DMS53 (cell line): ENCODE results near the gene ENPP1.
"Not testable (repeated sequence)": the region's sequence is repeated elsewhere in the genome, so short reads cannot be mapped to it uniquely, and the experiment has no call there.

Source experiments
- DNase-seq: peaks from one replicate; lab custom pipeline; 2025; lab: John Stamatoyannopoulos, UW

The ENPP1 gene

DNA sequence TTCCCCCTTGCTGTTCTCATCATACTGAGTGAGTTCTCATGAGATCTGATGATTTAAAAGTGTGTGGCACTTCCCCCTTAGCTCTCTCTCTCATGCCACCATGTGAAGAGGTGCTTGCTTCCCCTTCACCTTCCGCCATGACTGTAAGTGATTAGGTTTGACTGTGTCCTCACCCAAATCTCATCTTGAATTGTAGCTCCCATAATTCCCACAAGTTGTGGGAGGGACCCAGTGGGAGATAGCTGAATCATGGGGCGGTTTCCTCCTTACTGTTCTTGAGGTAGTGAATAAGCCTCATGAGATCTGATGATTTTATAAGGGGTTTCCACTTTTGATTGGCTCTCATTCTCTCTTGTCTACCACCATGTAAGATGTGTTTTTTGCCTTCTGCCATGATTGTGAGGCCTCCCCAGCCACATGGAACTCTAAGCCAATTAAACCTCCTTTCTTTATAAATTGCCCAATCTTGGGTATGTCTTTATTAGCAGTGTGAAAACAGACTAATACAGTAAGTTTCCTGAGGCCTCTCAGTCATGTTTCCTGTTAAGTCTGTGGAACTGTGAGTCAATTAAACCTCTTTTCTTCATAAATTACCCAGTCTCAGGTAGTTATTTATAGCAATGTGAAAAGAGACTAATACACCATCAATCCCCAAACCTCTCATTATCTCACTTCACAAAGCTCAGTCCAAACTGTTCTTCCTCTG lies 108.4 kb downstream of the ENPP1 start:
- not testable (repeated sequence) for DNase-seq

DNA sequence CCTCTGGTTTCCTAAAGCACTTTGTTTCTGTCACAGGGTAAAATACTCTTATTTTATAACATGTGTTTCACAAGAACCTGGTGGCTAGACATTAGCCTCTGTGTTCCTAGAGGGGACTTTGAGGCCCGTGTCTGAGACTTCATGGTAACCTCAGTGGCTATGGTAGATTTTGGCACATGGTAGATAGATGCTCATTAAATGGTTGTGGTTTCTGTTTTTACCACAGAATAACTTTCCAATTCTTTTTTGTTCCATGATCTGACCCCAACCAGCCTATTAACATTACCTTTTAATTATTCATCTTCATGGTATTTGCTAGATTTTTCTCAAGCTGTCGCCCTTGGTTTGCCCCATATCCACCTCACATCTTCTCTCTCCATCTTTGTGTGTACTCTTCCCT lies 109.0 kb downstream of the ENPP1 start:
- DNase-seq: no peak

DNA sequence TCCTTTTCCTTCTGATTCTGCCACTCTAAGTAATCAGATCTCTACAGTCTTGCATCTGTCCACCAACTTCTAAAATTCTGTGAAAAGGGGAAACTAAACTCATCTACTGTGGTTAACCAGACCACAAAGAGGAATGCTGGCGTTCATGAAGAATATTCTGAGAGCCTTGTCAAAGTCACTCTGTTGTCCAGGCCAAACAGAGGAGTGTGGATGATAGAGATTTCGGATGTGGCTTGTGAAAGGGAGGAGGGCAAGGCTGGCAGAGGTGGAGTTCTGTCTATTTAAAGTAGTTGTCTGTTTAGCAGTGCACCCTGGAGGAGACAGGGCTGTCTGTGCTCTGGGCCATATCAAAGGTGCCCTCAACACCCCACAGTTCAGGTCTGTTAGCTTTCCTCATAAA lies 109.5 kb downstream of the ENPP1 start:
- DNase-seq: no peak

DNA sequence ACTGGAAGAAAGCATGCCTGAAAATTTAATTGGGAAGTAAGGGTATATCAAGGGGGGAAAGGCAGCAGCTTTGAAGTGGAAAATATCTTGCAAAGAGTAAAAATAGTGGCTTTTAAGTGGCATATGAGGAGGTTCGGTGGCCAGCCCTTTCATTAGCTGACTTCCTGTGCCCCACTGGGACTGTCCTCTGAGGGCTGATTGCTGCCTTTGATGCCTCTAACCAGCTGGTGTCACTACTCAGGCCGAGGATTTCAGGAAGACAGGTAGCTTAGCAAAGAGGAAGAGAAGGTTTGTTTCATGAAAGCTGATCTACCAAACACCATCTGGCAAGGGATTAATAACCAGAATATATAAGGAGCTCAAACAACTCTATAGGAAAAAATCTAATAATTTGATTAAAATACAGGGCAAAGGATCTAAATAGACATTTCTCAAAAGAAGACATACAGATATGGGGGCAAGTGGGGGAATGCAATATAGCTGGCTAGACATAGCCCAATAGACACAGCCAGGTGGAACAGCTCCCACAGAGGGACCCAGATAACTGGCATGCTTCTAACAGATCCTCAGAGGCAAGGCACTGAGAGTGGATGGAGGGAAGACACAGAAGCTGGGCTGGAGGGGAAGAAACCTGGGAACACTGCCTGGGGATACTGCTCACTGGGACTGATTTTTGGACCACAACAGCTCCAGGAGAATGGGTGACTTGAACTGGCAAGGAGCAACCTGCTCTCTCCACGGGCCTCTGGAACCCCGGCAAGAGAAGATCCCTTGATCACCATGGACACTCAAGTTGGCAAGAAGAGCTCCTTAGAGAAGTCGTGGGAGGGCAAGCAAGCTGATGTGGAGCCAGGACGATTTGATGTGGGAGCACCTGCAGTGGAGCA lies 110.2 kb downstream of the ENPP1 start:
- DNase-seq: peak; percentile 10

DNA sequence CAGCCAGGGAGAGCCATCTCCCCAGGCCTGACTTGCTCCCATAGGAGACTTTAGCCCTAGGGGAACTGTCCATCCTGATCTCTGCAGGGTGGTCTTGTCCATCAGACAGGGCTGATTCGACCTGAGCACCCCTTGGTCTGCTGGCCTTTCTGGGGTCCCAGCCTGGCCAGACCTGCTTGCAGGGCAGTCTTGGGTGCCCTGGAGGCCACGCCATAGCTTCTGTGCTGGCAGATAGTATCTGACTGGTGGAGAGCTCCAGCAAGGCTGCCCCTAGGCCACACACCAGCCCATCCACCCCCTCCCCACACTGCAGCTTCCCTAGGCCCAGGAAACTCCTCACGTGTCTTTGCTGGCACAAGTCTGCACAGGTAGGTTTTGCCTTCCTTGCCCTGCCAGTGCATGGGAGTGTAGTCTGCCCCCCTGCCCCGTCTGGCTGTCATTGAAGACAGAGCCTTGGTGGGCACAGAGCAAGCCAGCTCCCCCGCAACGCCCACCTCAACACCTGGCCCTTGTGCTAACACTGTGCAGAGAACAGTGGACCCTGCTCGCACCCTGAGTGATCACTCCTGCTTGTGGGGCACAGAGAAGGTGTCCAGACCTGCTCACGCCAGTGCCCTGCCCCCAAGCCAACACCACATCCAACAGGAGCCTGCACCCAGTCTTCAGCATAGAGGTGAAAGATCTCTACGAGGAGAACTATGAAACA lies 111.0 kb downstream of the ENPP1 start:
- DNase-seq: no peak

DNA sequence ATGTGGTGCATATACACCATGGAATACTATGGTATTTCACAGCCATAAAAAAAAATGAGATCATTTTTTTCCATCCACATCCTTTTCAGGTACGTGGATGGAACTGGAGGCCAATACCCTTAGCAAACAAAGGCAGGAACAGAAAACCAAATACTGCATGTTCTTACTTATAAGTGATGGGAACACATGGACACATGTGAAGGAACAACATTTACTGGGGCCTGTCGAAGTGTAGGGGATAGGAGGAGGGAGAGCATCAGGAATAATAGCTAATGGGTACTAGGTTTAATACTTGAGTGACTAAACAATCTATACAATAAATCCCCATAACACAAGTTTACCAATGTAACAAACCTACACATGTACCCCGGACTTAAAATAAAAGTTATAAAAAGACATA lies 112.8 kb downstream of the ENPP1 start:
- no peak for DNase-seq

DNA sequence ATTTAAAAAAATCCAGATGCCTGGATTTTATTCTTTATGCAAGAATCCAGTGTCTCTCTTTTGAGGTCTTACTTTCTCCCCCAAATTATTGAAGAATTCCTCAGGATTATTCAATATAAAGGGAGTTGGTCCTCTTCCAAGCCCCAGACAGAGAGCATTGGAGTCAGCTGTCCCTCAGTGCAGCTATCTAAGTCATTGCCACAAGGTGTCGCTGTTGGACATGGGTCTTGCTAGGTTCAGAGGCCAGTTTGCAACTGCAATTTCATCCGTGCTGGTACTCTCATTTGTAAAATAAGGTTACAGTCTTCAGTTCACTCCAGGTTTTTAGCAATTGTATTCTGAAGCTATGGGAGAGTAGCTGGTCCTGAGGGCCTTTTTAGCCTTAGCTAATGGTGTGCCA lies 115.5 kb downstream of the ENPP1 start:
- peak; percentile 80 for DNase-seq

DNA sequence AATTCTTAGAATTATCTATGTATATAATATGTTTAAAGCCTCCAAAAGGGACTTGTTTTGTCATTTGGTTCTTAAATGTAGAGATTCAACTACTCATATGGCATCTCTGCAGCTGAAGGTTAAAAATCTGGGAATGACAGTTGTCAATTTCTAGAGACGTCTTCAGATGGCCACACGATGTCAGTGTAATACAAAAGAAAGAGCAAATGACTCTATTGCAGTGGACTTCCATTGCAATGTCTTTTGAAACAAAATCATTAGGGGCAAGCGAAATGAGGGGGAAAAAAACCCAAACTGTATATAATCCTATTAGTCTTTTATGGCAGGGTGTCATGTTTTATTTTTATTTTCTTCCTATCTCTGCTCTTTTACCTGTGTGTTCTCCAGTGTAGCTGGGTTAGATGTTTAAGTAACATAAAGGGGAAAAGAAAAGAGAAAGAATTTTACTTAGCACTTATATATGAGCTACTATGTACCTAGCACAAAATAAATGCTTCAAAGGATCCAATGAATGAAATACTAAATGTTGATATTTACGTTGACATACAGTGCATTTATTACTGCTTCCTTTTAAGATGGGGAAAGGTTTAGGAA lies 117.2 kb downstream of the ENPP1 start:
- DNase-seq: peak; percentile 72

DNA sequence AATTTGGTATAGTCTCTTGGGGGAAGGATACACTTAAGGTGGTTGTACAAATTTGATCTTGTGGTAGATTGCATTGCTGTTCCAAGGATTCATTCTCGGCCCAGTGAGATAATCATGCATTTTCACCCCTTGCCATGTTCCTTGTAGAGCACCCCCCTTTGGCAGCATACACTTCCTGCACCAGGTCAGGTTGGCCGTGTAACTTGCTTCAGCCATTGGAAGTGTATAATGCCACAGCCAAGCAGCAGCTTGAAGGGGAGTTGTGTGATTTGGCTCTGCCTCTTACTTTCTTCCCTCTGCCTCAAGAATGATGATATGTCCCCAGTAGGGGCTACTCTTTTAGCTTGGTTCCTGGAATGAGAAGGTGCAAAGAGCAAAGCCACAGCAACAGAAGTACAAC lies 121.4 kb downstream of the ENPP1 start:
- no peak for DNase-seq

DNA sequence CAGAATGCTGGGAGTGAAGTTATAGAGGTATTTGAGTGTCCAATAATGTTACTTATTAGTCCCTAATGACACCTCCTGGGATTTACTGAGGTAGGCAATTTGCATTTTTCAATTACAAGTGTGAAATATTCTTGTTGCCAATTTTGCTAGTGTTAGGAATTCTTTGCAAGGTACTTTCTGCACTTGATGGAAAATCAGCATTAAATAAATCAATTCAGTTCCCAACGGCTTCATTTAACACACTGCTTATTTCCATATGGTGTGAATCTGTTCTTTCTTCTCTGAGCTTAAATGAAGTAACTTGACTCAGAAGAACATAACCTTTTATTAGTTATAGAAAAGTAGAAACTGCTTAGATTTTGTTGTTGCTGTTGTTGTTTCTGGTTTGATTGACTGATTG lies 122.2 kb downstream of the ENPP1 start:
- DNase-seq: no peak

DNA sequence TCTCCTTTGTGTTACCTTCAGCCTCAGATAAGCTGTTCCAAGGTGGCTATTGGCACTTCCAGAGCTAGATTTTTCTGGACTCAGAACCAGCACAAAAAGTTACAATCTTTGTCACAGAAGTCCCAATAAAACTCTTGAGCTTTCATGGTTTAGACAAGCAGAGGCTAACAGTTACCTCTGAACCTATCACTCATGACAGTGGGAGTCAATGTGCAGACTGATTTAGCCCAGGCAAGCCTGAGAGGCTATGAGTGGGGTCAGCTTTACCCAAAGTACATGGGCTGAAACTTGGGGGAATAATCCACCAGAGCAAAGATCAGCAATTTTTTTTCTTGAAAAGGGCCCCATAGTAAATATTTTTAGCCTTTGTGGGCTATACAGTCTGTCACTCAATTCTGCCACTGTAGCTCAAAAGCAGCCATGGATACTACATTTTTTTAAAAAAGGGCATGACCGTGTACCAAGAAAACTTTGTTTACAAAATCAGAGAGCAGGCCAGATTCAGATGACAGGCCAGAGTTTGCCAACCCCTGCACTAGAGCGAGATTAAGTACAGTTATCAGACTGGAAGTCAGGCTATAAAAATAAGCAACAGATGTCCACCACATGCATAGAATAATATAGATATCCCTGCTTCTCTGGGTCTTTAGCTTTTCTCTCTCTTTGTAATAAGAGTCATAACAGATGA lies 123.4 kb downstream of the ENPP1 start:
- no peak for DNase-seq

DNA sequence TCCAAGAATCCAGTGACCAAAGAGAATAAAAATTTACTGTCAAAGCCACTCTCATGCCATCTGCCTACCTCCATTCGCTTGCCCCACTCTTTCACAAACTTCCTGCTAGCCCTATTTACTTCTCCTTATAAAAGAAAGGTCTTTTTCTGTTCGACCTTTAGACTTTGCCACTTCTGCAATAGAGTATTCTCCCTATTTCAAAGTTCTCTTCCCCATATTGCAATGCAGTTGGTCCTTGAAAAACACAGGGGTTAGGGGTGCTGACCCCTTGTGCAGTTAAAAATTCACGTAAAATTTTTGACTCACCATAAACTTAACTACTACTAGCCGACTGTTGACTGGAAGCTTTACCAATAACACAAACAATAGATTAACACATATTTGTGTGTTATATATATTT lies 128.3 kb downstream of the ENPP1 start:
- no peak for DNase-seq

DNA sequence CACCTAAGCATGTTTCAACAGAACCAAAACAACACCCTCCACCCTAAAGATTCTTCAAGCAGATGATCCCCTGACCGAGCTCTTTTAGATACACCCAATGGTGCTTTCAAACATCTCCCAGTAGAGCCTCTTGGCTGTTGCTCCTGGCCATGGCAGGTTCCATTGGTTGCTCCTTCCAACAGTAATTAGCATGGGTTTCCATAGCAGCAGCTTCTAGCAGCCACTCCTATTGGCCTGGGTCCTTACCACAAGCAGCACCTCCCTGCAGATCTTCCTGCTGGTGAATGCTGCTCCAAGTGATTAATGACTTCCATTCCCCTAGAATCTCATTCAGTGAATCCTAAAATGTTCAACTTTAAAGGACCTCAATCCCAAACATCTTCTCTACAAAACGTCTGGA lies 129.4 kb downstream of the ENPP1 start:
- peak; percentile 18 for DNase-seq

DNA sequence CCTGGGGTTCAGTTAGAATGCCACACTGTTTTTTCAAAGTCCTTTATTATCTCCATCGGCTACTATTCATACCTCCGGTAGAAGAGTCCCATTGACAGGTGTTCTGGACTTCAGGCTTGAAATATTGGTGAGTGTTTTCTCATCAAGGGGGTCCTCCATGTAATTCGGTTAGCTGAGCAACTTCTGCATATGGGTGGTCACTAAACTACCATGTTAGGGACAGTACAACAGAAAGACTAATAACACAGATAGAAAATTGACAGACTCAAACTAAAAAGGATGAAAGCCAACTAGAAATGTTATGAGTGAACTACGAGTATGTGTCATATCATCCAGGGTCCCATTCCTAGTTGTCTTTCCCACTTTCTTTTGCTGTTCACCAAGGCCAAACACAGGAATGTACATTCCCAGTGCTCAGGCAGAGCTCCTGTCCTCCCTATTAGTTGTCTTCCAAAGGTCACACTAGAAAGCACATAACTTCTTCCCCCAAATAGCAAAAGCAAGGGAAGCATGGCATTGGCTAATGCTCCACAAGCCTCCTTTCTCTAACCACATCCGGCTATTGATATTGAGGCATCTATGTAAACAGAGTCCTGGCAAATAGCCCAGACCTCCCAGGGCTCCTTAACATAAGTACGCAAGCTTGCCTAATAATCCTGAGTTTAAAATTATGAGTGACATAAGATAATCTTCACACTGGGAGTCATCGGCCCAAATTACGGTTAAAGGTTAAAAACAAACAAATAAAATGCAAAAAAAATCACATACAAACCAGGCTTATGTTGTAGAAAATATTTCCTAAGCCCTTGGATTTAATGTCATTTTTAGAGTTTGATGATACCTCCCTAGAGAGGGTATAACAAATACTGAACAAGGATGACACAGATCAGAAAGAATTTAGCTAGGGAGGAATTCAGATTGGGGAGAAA lies 130.1 kb downstream of the ENPP1 start:
- peak; percentile 89 for DNase-seq
